A673 (cell line): ENCODE results near the gene ABCB8.

Source experiments
- EZH2 ChIP-seq: fragments of 200-600 bp; sonication (generic); IDR thresholded peaks from 2 replicates; pipeline ENCODE4 v1.6.1; 2017; ENCODE audit warnings: borderline replicate concordance, low read depth, mild to moderate bottlenecking, mixed read lengths, antibody characterized with exemption, low read length; ENCODE audit not compliant: poor library complexity, severe bottlenecking
- TF ChIP-seq, protein P1 (sequence below): fragments of 300-800, 200-600 bp; sonication (generic); conservative IDR thresholded peaks from 2 replicates; pipeline ENCODE4 v1.5.1; 2017; ENCODE audit warnings: low read depth, mild to moderate bottlenecking, antibody characterized with exemption, low read length, moderate library complexity, mixed read lengths

- TF ChIP-seq, protein P1, sequence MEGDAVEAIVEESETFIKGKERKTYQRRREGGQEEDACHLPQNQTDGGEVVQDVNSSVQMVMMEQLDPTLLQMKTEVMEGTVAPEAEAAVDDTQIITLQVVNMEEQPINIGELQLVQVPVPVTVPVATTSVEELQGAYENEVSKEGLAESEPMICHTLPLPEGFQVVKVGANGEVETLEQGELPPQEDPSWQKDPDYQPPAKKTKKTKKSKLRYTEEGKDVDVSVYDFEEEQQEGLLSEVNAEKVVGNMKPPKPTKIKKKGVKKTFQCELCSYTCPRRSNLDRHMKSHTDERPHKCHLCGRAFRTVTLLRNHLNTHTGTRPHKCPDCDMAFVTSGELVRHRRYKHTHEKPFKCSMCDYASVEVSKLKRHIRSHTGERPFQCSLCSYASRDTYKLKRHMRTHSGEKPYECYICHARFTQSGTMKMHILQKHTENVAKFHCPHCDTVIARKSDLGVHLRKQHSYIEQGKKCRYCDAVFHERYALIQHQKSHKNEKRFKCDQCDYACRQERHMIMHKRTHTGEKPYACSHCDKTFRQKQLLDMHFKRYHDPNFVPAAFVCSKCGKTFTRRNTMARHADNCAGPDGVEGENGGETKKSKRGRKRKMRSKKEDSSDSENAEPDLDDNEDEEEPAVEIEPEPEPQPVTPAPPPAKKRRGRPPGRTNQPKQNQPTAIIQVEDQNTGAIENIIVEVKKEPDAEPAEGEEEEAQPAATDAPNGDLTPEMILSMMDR = peak; percentile 52
- TF ChIP-seq EZH2 = no peak
Observed at GRCh38 chr7:151091431-151091830, 63.2 kb downstream of the ABCB8 start.
